Loucy (cell line): ENCODE results near the gene SIAH1.

Experiments used
- EZH2phosphoT487 ChIP-seq: fragments of 200-600 bp; IDR thresholded peaks from 2 replicates; pipeline ENCODE4 v1.6.1; 2018; ENCODE audit warnings: antibody characterized with exemption, mild to moderate bottlenecking, moderate library complexity, borderline replicate concordance
- TF ChIP-seq, protein P1 (sequence below): fragments of 200-600 bp; sonication (generic); conservative IDR thresholded peaks from 2 replicates; pipeline ENCODE4 v1.5.1; 2014; ENCODE audit warnings: mild to moderate bottlenecking, antibody characterized with exemption, low read length

DNA sequence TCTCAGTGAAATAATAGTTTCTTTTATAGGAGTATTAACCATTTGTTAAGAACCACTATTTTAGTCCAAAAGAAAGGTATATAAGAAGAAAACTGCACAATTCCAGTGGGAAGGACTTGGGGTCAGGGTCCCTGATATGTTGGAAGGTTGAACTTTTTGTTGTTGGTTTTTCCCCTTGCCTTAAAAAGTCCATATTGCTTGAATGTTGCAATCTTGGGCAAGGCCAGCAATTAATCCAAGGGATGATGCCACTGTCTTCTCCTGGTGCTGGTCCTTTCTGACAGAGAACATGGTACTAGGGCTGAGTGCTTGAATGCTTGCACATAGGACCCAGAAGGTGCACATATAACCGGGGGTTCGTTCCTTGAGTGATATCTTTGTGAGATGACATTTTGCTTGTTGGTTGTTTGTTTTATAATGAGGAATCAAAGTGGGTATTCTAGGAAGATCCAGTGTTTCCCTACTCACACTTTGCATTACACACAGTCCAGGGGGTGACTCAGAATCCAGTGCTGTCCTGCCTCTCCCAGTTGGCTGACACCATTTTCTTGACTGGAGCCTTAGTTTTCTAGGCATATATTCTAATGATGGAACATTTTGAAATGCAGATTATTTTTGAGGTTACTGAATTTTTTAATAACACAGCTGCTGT is 54.9 kb downstream of the SIAH1 start:
- TF ChIP-seq, protein P1, sequence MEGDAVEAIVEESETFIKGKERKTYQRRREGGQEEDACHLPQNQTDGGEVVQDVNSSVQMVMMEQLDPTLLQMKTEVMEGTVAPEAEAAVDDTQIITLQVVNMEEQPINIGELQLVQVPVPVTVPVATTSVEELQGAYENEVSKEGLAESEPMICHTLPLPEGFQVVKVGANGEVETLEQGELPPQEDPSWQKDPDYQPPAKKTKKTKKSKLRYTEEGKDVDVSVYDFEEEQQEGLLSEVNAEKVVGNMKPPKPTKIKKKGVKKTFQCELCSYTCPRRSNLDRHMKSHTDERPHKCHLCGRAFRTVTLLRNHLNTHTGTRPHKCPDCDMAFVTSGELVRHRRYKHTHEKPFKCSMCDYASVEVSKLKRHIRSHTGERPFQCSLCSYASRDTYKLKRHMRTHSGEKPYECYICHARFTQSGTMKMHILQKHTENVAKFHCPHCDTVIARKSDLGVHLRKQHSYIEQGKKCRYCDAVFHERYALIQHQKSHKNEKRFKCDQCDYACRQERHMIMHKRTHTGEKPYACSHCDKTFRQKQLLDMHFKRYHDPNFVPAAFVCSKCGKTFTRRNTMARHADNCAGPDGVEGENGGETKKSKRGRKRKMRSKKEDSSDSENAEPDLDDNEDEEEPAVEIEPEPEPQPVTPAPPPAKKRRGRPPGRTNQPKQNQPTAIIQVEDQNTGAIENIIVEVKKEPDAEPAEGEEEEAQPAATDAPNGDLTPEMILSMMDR: no peak
- no peak for TF ChIP-seq EZH2phosphoT487
